ENCODE measurements around the gene PHLDB1. TPM values are rescaled to one million over a fixed set of nuclear protein-coding genes. Genes with fewer than 3 reads are reported as not detected.

The PHLDB1 gene
- polyA plus RNA-seq, 1 donor (not counting 4 experiments of a cell fraction or from before 2014, with no cell fraction given) = 35.0 TPM

GRCh38 chr11:118661425-118662301, 54.2 kb downstream of the PHLDB1 start:
- Histone ChIP-seq H3K27me3 (ENCODE audit: control insufficient read depth, extremely low read depth, insufficient read depth, low read length) (no peaks in the 10 kb centered on the region), H3K79me2 (ENCODE audit: control insufficient read depth, insufficient read depth, low read length) (no peaks in the 10 kb centered on the region), H3K9me1 (ENCODE audit: control insufficient read depth, extremely low read depth, insufficient read depth, low read length) (no peaks in the 10 kb centered on the region), H3K27ac (ENCODE audit: control insufficient read depth, insufficient read depth, low read length) (no peak overlapping the region), H3K4me2 (ENCODE audit: control insufficient read depth, extremely low read depth, insufficient read depth, low read depth, low read length) (no peak overlapping the region), H2AFZ (ENCODE audit: control insufficient read depth, low read length) (no peak overlapping the region), H3K9me3 (ENCODE audit: control insufficient read depth, low read depth, low read length) (no peaks in the 10 kb centered on the region), H3K9ac (ENCODE audit: control insufficient read depth, extremely low read depth, insufficient read depth, low read length) (no peak overlapping the region), H4K20me1 (ENCODE audit: control insufficient read depth, extremely low read depth, insufficient read depth, low read length) (peaks cover 7% of the 10 kb centered on the region), H3K36me3 (ENCODE audit: control insufficient read depth in 2 of 2, extremely low read depth in 1 of 2, insufficient read depth in 2 of 2, low read length in 2 of 2) (peaks cover 5% of the 10 kb centered on the region in 2 experiments), H3K4me3 (ENCODE audit: control insufficient read depth in 2 of 3, extremely low read depth in 1 of 3, insufficient read depth in 2 of 3, low read depth in 1 of 3, low read length in 3 of 3) (no peak overlapping the region), H3K4me1 (ENCODE audit: control insufficient read depth, extremely low read depth, insufficient read depth, low read length) (peaks cover 2% of the 10 kb centered on the region)
- FAIRE-seq = no peak
- dilution Hi-C loops (cut with MboI; ENCODE audit: extremely low pct_ligation_motif_present, low sequenced_read_pairs) = no loop called here
- TF ChIP-seq EZH2 (IDR thresholded peaks at IDR 0.05; ENCODE audit: low read length) (no peak), CTCF (optimal IDR thresholded peaks at IDR 0.05 in 1 of 3, IDR thresholded peaks at IDR 0.05 in 1 of 3, conservative IDR thresholded peaks at IDR 0.05 in 1 of 3; ENCODE audit: extremely low read depth in 1 of 3, insufficient read depth in 2 of 3, low read length in 3 of 3) (no peak)
- DNase-seq (ENCODE audit: low read depth, low spot score) = no peak

- H2AFZ ChIP-seq (ENCODE audit: control insufficient read depth, low read length) = no peak overlapping the region
- no peak for DNase-seq (ENCODE audit: low read depth, low spot score)
Measured at GRCh38 chr11:118662401-118663271, 55.2 kb downstream of the PHLDB1 start.

More at GRCh38 chr11:118662401-118663271, 55.2 kb downstream of the PHLDB1 start:
- Histone ChIP-seq H3K27me3 (ENCODE audit: control insufficient read depth, extremely low read depth, insufficient read depth, low read length) (no peaks in the 10 kb centered on the region), H3K79me2 (ENCODE audit: control insufficient read depth, insufficient read depth, low read length) (no peaks in the 10 kb centered on the region), H3K4me3 (ENCODE audit: control insufficient read depth in 2 of 3, extremely low read depth in 1 of 3, insufficient read depth in 2 of 3, low read depth in 1 of 3, low read length in 3 of 3) (no peak overlapping the region), H4K20me1 (ENCODE audit: control insufficient read depth, extremely low read depth, insufficient read depth, low read length) (peaks cover 5% of the 10 kb centered on the region), H3K9me1 (ENCODE audit: control insufficient read depth, extremely low read depth, insufficient read depth, low read length) (no peaks in the 10 kb centered on the region), H3K9me3 (ENCODE audit: control insufficient read depth, low read depth, low read length) (no peaks in the 10 kb centered on the region), H3K36me3 (ENCODE audit: control insufficient read depth in 2 of 2, extremely low read depth in 1 of 2, insufficient read depth in 2 of 2, low read length in 2 of 2) (no peaks in the 10 kb centered on the region), H3K4me1 (ENCODE audit: control insufficient read depth, extremely low read depth, insufficient read depth, low read length) (peaks cover 2% of the 10 kb centered on the region), H3K9ac (ENCODE audit: control insufficient read depth, extremely low read depth, insufficient read depth, low read length) (no peak overlapping the region), H3K4me2 (ENCODE audit: control insufficient read depth, extremely low read depth, insufficient read depth, low read depth, low read length) (no peak overlapping the region), H3K27ac (ENCODE audit: control insufficient read depth, insufficient read depth, low read length) (no peak overlapping the region)
- peak in 1 of 3 experiments; percentile 37 for TF ChIP-seq CTCF (optimal IDR thresholded peaks at IDR 0.05 in 1 of 3, IDR thresholded peaks at IDR 0.05 in 1 of 3, conservative IDR thresholded peaks at IDR 0.05 in 1 of 3; ENCODE audit: extremely low read depth in 1 of 3, insufficient read depth in 2 of 3, low read length in 3 of 3)
- TF ChIP-seq EZH2 (IDR thresholded peaks at IDR 0.05; ENCODE audit: low read length) = no peak
- peak; percentile 26 for FAIRE-seq
- dilution Hi-C loops (cut with MboI; ENCODE audit: extremely low pct_ligation_motif_present, low sequenced_read_pairs) = no loop called here

All from keratinocyte (primary cell).